ENCODE measurements around the gene AOC1.

The AOC1 gene

DNA sequence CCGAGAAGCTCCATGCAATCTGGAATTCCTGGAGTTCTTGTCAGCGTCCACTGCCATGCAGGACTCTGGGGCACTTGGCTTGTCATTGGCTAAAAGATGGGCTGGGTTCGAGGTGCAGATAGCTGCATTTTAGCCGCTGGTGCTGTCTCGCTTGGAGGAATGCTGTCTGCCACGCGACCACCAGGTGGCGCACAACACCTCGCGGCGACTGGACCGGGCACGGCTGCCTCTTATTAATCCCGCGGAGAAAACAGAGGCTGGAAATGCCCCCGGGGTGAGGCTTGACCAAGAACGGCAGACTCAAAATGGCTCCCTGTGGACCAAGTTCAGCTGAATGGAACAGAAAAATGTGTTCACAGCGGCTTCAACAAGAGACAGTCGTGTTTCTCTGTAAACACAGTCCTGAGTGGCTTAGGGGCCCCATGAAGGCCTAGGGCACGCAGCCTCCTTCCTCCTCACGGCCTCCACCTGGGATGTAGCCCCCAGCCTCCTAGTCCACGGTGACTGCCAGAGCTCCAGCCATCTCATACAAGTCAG is 46.2 kb downstream of the AOC1 start:
- Histone ChIP-seq H3K27ac (ENCODE audit: low read length) (no peak overlapping the region), H3K27me3 (ENCODE audit: control insufficient read depth, insufficient read depth, low read length) (no peaks in the 10 kb centered on the region; the same call in 1 of the 2 replicates), H3K9me3 (ENCODE audit: control insufficient read depth, insufficient read depth, low read length) (no peaks in the 10 kb centered on the region), H3K36me3 (ENCODE audit: control insufficient read depth, insufficient read depth, low read length) (no peaks in the 10 kb centered on the region), H3K4me3 (ENCODE audit: low read length) (no peak overlapping the region), H3K4me1 (ENCODE audit: control insufficient read depth, insufficient read depth, low read length) (peaks cover 3% of the 10 kb centered on the region; the same call in 1 of the 2 replicates)
- WGBS (ENCODE audit: insufficient coverage, insufficient read length), result no CpG with 5 or more reads among the region's 22 CpGs
- DNase-seq (ENCODE audit: low read depth, low spot score), result peak; percentile 58

DNA sequence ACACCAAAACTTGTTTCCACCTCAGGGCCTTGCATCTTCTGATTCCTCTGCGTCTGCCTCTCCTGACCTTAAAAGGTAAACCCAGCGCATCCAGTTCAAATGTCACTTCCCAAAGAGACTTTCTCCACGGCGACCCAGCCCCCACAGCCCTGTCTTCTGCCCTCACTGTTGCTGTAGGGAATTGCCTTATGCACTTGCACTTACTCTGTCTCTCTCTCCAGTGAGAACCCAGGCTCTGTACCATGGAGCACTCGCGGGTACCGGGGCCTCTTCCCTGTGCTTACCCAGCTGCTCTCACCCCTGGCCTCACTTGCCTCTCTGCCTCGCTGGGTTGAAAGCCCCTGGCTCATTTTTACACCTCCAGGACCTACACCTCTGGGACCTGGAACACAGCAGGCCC is 48.4 kb downstream of the AOC1 start:
- WGBS (ENCODE audit: insufficient coverage, insufficient read length), result no CpG with 5 or more reads among the region's 8 CpGs
- H3K9me3 ChIP-seq (ENCODE audit: control insufficient read depth, insufficient read depth, low read length), result no peaks in the 10 kb centered on the region

DNA sequence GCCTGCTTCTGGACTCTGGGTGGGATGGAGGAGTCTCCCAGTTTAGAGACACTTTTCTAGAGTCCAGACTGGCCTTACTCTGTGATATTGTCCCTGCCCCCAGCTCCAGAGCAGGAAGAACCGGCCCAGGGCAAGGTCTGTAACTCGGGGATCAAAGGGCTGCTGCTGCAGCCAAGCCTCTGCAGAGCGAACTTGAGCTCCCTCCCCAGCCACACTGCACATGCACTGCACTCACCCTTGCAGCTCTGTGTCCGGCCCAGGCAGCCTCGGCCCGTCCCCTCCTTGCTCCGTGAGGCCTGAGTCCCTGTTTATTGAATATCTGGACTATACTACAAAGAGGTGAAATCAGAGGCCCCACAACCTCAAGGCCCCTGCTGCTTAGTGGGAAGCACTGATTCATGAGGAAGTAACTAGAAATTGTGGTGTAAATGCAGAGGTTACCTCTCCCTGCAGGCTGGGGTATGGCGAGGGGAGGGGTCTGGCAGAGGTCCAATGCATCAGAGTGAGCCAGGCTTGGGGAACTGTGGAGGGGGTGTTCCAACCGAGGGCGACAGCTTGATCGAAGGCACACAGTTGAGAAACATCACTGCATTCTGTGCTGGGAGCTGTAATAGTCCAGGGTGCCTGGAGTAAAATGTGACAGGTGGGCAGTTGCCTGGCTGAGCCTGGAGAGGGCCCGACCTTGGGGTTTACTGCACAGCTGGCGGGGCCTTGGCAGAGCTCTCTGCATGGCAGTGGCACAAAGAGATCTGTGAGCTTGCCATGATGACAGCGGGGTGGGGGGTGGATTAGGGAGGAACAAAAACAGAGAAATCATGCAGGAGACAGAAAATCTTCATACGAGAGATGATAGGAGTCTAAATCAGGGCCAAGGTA is 49.1 kb downstream of the AOC1 start:
- H3K9me3 ChIP-seq (ENCODE audit: control insufficient read depth, insufficient read depth, low read length), result no peaks in the 10 kb centered on the region
- H3K27ac ChIP-seq (ENCODE audit: low read length), result no peak overlapping the region
- H3K27me3 ChIP-seq (ENCODE audit: control insufficient read depth, insufficient read depth, low read length), result no peaks in the 10 kb centered on the region; the same call in 1 of the 2 replicates
- peaks cover 3% of the 10 kb centered on the region; the same call in 1 of the 2 replicates for H3K4me1 ChIP-seq (ENCODE audit: control insufficient read depth, insufficient read depth, low read length)
- DNase-seq (ENCODE audit: low read depth, low spot score), result no peak
- no peaks in the 10 kb centered on the region for H3K36me3 ChIP-seq (ENCODE audit: control insufficient read depth, insufficient read depth, low read length)
- no CpG with 5 or more reads among the region's 15 CpGs for WGBS (ENCODE audit: insufficient coverage, insufficient read length)
- H3K4me3 ChIP-seq (ENCODE audit: low read length), result no peak overlapping the region

More for the DNA sequence above, 48.4 kb downstream of the AOC1 start:
- Histone ChIP-seq H3K4me1 (ENCODE audit: control insufficient read depth, insufficient read depth, low read length) (peaks cover 3% of the 10 kb centered on the region; the same call in 1 of the 2 replicates), H3K27ac (ENCODE audit: low read length) (no peak overlapping the region), H3K27me3 (ENCODE audit: control insufficient read depth, insufficient read depth, low read length) (no peaks in the 10 kb centered on the region; the same call in 1 of the 2 replicates), H3K4me3 (ENCODE audit: low read length) (no peak overlapping the region), H3K36me3 (ENCODE audit: control insufficient read depth, insufficient read depth, low read length) (no peaks in the 10 kb centered on the region)
- DNase-seq (ENCODE audit: low read depth, low spot score), result no peak

DNA sequence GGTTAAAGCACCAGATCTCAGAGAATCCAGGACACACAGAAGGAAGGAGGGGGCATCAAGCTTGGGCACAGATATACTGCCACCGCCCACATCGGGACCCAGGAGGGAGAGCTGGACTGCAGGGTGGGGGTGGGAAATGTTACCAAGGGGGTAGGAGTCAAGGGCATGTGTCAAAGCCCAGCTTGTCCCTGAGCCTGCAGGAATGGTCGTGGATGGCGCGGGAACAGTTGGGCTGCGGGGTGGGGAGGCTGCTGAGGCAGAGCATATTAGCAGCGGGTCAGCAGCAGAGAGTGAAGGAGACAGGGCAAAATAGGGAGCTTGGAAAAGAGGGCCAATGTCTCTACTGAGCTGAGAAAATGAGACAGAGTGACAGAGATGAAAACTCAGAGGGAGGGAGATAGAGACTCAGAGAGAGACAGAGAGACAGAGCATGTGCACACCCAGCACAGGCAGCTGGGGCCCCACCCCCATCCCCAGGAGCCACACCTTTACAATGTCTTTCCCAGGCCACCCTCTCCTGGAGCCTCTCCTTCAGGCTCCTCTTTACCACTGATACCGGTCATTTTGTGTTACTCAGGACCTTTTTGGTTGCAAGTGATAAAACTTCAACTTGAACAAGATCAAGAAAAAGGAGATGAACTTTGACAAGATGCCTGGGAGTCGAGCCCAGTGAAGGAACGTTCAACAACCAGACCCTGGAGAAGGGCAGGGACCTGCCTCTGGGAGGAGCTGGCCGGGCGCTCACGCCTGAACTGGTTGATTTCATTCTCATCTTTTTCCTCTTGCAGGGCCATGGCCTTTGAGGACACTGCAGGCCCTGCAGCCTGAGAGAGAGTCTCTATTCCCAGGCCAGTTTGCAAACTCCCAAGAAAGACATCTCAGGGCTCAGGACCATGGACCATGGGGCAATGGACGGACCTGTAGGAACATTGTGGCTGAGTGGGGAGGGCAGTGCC is 50.0 kb downstream of the AOC1 start:
- peaks cover 3% of the 10 kb centered on the region; the same call in 1 of the 2 replicates for H3K4me1 ChIP-seq (ENCODE audit: control insufficient read depth, insufficient read depth, low read length)
- DNase-seq (ENCODE audit: low read depth, low spot score), result no peak
- WGBS (ENCODE audit: insufficient coverage, insufficient read length), result no CpG with 5 or more reads among the region's 14 CpGs
- no peaks in the 10 kb centered on the region for H3K36me3 ChIP-seq (ENCODE audit: control insufficient read depth, insufficient read depth, low read length)
- H3K27ac ChIP-seq (ENCODE audit: low read length), result no peak overlapping the region
- H3K4me3 ChIP-seq (ENCODE audit: low read length), result no peak overlapping the region
- no peaks in the 10 kb centered on the region for H3K9me3 ChIP-seq (ENCODE audit: control insufficient read depth, insufficient read depth, low read length)
- H3K27me3 ChIP-seq (ENCODE audit: control insufficient read depth, insufficient read depth, low read length), result no peaks in the 10 kb centered on the region; the same call in 1 of the 2 replicates

DNA sequence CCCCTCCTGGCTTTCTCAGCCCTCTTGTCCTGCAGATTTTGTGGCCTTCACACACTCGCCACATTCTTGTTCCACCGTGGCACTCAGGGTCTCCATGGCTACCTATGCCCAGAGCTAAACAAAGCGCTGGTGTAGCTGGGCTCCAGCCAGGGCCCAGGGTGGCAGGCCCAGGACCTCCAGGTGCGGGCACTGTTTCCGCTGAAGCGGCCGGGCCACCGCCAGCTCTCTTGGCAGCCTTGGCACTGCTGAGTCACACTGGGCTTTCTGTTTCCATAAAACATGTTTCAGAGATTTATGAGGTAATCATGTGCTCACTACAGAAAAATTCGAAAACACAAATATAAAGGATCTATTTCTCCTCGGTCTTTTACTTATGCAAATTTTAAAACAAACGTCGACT is 51.3 kb downstream of the AOC1 start:
- Histone ChIP-seq H3K36me3 (ENCODE audit: control insufficient read depth, insufficient read depth, low read length) (no peaks in the 10 kb centered on the region), H3K27me3 (ENCODE audit: control insufficient read depth, insufficient read depth, low read length) (no peaks in the 10 kb centered on the region; the same call in 1 of the 2 replicates), H3K27ac (ENCODE audit: low read length) (no peak overlapping the region), H3K4me3 (ENCODE audit: low read length) (no peak overlapping the region), H3K9me3 (ENCODE audit: control insufficient read depth, insufficient read depth, low read length) (no peaks in the 10 kb centered on the region), H3K4me1 (ENCODE audit: control insufficient read depth, insufficient read depth, low read length) (peaks cover 3% of the 10 kb centered on the region; the same call in 1 of the 2 replicates)
- 100% methylated on average over 3 of the region's 12 CpGs for WGBS (ENCODE audit: insufficient coverage, insufficient read length)
- no peak for DNase-seq (ENCODE audit: low read depth, low spot score)

DNA sequence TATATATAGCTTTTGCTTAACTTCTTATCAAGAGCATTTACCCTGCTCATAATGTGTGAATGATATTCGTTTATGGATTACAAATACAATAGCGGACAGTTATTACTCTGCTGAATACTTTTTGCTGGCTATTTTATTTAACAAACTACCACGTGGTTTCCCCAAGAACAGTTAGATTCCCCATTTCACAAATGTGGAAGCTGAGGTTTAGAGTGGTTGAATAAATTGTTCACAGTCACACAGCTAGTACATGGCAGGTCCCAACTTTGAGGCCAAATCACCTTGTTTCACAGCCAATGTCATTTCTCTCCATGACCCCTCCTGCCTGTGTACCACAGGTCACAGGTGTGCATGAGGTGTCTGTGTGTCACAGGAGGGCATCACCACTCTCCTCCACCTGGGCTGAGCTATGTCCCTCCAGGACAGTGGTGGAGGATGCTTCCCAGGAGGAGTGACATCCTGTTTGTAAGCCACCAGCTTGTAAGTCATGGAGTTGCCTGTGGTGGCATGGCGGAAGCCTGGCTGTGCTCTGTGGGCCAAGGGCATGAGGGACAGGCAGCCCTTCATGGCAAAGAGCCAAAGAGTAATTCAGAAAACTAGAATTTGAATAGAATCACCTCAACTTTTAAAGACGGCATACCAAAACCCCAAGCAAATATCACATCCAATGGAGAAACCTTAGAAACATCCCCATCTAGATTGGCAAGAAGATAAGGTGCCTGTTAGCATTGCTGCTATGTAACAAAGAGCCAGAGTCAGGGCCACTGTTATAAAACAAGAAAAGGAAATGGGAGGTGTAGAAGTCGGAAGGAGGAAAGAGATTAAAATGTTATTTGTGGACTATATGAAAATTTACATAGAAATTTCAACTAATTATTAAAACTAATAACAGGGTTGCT is 51.9 kb downstream of the AOC1 start:
- DNase-seq (ENCODE audit: low read depth, low spot score), result no peak
- H3K27ac ChIP-seq (ENCODE audit: low read length), result no peak overlapping the region
- H3K27me3 ChIP-seq (ENCODE audit: control insufficient read depth, insufficient read depth, low read length), result no peaks in the 10 kb centered on the region; the same call in 1 of the 2 replicates
- H3K4me3 ChIP-seq (ENCODE audit: low read length), result no peak overlapping the region
- no CpG with 5 or more reads among the region's 6 CpGs for WGBS (ENCODE audit: insufficient coverage, insufficient read length)
- H3K4me1 ChIP-seq (ENCODE audit: control insufficient read depth, insufficient read depth, low read length), result peaks cover 3% of the 10 kb centered on the region; the same call in 1 of the 2 replicates
- no peaks in the 10 kb centered on the region for H3K36me3 ChIP-seq (ENCODE audit: control insufficient read depth, insufficient read depth, low read length)
- H3K9me3 ChIP-seq (ENCODE audit: control insufficient read depth, insufficient read depth, low read length), result no peaks in the 10 kb centered on the region

DNA sequence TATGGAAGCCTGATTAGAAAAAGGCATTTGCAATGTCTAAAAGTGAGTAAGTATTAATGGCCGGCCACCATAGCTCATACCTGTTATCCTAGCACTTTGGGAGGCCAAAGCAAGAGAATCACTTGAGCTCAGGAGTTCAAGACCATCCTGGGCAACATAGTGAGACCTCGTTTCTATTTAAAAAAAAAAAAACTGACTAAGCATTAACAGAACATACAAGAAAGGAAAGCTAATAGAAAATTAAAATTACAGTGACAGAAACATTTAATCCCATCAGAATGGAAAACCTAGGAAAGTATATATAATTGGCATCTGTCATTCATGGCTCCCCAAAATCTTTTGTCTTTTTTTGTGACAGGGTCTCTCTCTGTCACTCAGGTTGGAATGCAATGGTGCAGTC is 55.9 kb downstream of the AOC1 start:
- Histone ChIP-seq H3K4me1 (ENCODE audit: control insufficient read depth, insufficient read depth, low read length) (peaks cover 2% of the 10 kb centered on the region; the same call in 1 of the 2 replicates), H3K27me3 (ENCODE audit: control insufficient read depth, insufficient read depth, low read length) (no peaks in the 10 kb centered on the region), H3K4me3 (ENCODE audit: low read length) (no peak overlapping the region), H3K27ac (ENCODE audit: low read length) (no peak overlapping the region), H3K9me3 (ENCODE audit: control insufficient read depth, insufficient read depth, low read length) (no peaks in the 10 kb centered on the region), H3K36me3 (ENCODE audit: control insufficient read depth, insufficient read depth, low read length) (no peaks in the 10 kb centered on the region)
- WGBS (ENCODE audit: insufficient coverage, insufficient read length), result no CpG with 5 or more reads among the region's 2 CpGs
- no peak for DNase-seq (ENCODE audit: low read depth, low spot score)

DNA sequence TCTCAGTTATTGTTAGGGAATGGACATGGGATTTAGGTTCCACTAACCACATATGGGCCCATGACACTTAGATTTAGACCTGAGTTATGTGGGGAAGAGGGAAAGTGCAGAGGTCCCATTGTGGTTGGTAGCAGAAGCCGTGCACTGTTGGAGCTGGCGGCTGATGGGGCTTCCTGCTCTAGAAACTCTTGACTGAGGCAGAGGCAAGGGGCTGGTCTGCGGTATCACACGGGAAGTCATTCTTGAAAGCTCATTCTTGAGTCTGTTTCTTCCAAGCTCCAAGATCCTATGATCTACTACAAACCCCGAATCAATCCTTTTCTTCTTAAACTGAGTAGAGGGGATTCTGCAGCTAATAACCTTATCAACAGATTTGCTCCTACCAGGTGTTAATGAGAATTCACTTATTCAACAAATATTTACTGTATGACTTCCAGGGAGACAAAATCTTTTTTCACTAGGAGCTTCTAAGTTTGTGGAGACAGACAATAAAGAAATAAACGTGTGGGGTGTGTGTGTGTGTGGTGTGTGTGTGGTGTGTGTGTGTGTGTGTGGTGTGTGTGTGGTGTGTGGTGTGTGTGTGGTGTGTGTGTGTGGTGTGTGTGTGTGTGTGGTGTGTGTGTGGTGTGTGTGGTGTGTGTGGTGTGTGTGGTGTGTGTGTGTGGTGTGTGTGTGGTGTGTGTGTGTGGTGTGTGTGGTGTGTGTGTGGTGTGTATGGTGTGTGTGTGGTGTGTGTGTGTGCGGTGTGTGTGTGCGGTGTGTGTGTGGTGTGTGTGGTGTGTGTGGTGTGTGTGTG is 57.1 kb downstream of the AOC1 start:
- Histone ChIP-seq H3K4me3 (ENCODE audit: low read length) (no peak overlapping the region), H3K9me3 (ENCODE audit: control insufficient read depth, insufficient read depth, low read length) (no peaks in the 10 kb centered on the region), H3K36me3 (ENCODE audit: control insufficient read depth, insufficient read depth, low read length) (no peaks in the 10 kb centered on the region), H3K27ac (ENCODE audit: low read length) (no peak overlapping the region), H3K4me1 (ENCODE audit: control insufficient read depth, insufficient read depth, low read length) (peaks cover 2% of the 10 kb centered on the region; the same call in 1 of the 2 replicates), H3K27me3 (ENCODE audit: control insufficient read depth, insufficient read depth, low read length) (no peaks in the 10 kb centered on the region)
- no peak for DNase-seq (ENCODE audit: low read depth, low spot score)
- WGBS (ENCODE audit: insufficient coverage, insufficient read length), result no CpG with 5 or more reads among the region's 8 CpGs
